CD4-positive, alpha-beta T cell treated with Interleukin-17A for 4 hours (primary cell): Measurements from ENCODE around the gene MACROH2A2.
"Not testable (repeated sequence)": the region's sequence is repeated elsewhere in the genome, so short reads cannot be mapped to it uniquely, and the experiment has no call there.

ENCODE experiments used
- DNase-seq: peaks from one replicate; pipeline ENCODE4 v3.0.0-alpha.2; 2020; ENCODE audit warnings: mixed read lengths

MACROH2A2 gene

GRCh38 chr10:70052462-70053217 is at the start of gene MACROH2A2:
TSS of gene MACROH2A2 (plus strand) at chr10:70052846. CDS start at chr10:70075659, 22,813 bp downstream.
- DNase-seq = no peak

- DNase-seq = no peak
Observed at GRCh38 chr10:70007116-70007820, 45.4 kb upstream of the MACROH2A2 start.

GRCh38 chr10:70031215-70031614 is 21.4 kb upstream of the MACROH2A2 start:
- no peak for DNase-seq

GRCh38 chr10:70032667-70033289 is 19.9 kb upstream of the MACROH2A2 start:
- no peak for DNase-seq

- no peak for DNase-seq
Observed at GRCh38 chr10:70034232-70034631, 18.4 kb upstream of the MACROH2A2 start.

GRCh38 chr10:70035531-70035930 is 17.1 kb upstream of the MACROH2A2 start:
- DNase-seq = no peak

- DNase-seq = no peak
Observed at GRCh38 chr10:70038923-70039322, 13.7 kb upstream of the MACROH2A2 start.

GRCh38 chr10:70041016-70041415 is 11.6 kb upstream of the MACROH2A2 start:
- DNase-seq = no peak

GRCh38 chr10:70041739-70042138 is 10.9 kb upstream of the MACROH2A2 start:
- DNase-seq = not testable (repeated sequence)

GRCh38 chr10:70047066-70047465 is 5.6 kb upstream of the MACROH2A2 start:
- not testable (repeated sequence) for DNase-seq

- DNase-seq = no peak
Observed at GRCh38 chr10:70048030-70048723, 4.5 kb upstream of the MACROH2A2 start.

GRCh38 chr10:70051848-70052247 is 798 bp upstream of the MACROH2A2 start:
- DNase-seq = no peak

GRCh38 chr10:70053218-70053840 is 683 bp downstream of the MACROH2A2 start:
- DNase-seq = no peak

- DNase-seq = no peak
Observed at GRCh38 chr10:70053841-70054288, 1.2 kb downstream of the MACROH2A2 start.

- DNase-seq = no peak
Observed at GRCh38 chr10:70054902-70055301, 2.3 kb downstream of the MACROH2A2 start.

- DNase-seq = no peak
Observed at GRCh38 chr10:70055550-70055949, 2.9 kb downstream of the MACROH2A2 start.

GRCh38 chr10:70057306-70057705 is 4.7 kb downstream of the MACROH2A2 start:
- DNase-seq = no peak

GRCh38 chr10:70060389-70060788 is 7.7 kb downstream of the MACROH2A2 start:
- DNase-seq = no peak

GRCh38 chr10:70063418-70064098 is 10.9 kb downstream of the MACROH2A2 start:
- DNase-seq = no peak

- no peak for DNase-seq
Observed at GRCh38 chr10:70064486-70064885, 11.8 kb downstream of the MACROH2A2 start.

GRCh38 chr10:70066190-70066589 is 13.5 kb downstream of the MACROH2A2 start:
- no peak for DNase-seq

GRCh38 chr10:70067586-70067985 is 14.9 kb downstream of the MACROH2A2 start:
- DNase-seq = no peak
